Stimulated activated CD8-positive, alpha-beta memory T cell treated with anti-CD3 and anti-CD28 coated beads, Interleukin-12 subunit alpha, Interleukin-12 subunit beta, amount 100 ng/mL, for 4 hours (primary cell): Measurements from ENCODE around the gene CAPZB.
A peak's percentile ranks its signal among the peaks of the same experiment; 100 is the strongest.

Experiments used
- DNase-seq: peaks from one replicate; pipeline ENCODE4 v3.0.0-alpha.2; 2020; ENCODE audit warnings: low read depth

Gene CAPZB

DNA sequence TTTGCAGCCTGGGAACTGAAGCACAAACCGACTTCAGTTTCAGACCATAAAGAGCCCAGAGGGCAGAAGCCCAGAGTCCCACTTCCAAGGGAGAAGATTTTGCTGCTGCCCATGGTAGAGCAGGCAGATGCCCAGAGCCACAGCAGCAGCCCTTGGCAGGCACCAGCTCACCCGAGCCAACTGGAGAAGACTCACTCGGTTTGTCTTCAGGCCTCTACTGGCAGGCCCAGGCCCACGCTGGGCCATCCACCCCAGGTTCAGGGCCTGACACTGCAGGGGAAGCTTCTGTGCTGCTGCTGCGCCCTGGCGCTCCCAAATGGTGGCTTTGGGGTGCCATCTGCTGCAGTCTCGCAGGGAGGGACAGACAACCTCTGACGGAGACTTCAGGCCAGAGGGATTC, 139.9 kb downstream of the CAPZB start:
- no peak for DNase-seq

DNA sequence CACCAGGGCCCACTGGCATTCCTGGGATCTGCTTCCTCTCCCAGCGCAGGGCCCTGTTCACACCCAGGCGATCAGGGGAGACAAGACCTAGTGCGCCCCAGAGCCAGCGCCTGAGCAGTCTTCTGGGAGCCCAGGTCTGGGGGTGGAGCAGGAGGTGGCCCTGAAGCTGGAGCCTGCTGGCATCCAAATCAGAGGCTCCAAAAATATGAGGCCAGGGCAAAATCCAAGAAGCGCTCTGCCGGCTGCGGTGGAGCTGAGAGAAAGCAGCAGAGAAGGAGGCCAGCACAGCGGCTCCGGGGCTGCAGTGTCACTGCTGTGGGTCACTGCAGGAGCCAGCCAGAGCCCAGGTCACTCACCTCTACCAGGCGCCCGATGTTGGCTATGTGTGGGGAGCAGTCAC, 140.5 kb downstream of the CAPZB start:
- no peak for DNase-seq

DNA sequence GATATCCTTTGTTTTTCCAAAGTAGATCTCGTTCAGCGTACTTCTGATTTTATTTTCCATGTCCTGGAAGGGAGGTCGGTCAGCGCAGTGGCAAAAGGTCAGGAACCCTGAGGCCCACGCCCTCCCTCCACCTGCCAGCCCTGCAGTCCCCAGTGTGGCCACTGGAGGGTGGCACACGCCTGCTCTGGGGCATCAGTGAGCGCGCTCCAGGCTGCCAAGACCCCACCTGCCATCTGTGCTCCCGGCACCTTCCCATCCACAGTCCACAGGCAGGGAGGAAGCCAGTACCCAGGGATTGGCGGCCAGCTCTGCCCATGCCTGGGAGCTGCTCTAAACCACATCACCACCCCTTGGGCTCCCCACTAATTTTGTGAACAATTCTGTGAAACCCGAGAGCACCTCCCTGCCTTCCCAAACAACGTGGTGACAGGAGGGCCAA, 140.9 kb downstream of the CAPZB start:
- DNase-seq: no peak

DNA sequence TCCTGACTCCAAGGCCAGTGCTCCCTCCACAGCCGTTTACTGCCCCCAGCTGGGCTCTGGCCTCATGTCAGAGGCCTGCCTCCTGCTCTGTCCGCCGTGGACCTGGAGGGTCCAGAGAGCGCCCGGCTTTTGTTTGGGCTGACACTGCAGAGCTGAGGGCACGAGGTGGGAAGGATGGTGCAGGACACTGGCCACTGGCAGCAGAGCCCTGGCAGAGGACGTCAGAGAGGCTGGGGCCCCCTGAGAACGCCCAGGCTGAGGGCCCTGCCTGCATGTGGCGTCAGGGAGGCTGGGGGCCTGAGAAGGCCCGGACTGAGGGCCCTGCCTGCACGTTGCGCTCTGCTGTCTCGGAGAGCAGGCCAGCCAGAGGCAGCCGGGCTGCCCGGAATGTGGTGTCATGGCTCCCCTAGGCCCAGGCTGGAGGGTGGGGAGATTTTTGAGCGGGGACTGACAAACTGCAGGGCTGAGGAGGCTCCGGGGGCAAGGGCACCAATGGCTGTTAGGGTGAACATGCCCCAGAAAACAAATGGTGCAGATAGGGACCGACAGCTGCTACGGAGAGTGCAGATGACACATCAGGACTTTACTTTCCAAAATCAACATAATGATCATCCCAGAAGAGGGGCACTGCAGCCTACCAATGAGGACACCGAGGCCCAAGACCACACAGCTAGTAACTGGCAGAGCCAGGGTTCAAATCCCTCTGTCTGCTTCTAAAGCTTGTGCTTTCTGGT, 141.6 kb downstream of the CAPZB start:
- DNase-seq: no peak

DNA sequence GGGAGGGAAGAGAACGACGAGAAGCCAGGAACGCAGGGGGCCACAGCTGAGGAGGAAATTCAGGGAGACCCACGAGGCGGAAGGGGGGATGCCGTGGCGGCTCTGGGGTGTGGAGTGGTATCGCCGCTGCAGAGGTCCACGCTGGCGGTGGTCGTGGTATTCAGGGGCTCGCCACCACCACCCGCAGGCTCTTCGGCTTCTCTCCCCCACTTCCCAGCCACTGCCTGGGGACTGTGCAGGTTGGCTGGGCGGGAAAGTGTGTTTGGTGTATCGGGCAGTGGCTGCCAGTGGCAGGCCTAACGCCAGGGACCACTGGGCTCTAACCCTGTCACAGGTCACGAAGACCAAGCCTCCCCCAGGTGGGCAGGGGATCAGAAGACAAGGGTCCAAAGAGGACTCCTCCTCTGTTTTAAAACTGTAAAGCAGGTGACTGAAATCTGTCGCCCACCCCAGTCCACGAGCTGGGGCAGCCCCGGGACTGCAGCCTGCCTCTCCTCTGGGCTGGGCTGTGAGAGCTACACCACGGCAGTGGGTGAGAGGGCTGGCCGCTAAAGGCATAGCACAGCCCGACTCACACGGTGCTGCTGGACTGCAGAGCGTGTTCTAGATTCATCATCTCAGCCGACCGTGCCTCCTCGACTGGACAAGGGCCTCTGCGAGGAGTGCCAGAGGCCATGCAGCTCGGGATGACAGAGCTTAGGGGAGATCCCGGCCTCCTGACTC, 142.3 kb downstream of the CAPZB start:
- DNase-seq: no peak

DNA sequence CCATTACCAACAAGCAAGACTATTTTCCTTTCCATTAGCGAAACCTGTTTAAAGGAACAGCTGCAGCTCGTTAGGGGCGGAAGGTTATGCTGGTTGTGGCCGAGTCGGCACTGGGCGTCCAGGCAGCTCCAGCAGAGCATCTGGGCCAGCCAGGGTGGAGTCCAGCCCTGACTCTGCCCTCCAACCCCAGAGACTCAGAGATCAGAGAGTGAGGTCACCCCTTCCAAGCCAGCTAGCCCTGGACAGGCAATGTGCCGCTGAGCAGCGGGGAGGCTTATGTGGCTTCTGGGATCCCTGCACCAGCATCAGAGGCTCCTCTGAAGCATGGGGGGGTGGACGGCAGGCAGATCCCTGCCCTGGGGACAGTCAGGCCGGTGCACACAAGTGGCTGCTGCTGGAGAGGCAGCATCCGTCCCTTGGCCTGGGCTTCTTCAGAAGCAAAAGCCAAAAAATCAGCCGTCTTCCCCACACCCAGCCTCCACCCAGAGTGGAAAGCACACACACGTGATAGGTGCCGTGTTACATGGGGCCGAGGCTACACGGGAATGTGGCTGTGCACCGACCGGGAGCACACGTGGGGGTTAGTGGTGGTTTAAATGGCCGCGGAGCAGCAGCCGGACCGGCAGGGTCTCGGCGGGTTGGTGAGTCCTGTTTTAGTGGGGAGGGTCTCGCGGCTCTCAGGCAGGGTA, 143.1 kb downstream of the CAPZB start:
- DNase-seq: no peak

DNA sequence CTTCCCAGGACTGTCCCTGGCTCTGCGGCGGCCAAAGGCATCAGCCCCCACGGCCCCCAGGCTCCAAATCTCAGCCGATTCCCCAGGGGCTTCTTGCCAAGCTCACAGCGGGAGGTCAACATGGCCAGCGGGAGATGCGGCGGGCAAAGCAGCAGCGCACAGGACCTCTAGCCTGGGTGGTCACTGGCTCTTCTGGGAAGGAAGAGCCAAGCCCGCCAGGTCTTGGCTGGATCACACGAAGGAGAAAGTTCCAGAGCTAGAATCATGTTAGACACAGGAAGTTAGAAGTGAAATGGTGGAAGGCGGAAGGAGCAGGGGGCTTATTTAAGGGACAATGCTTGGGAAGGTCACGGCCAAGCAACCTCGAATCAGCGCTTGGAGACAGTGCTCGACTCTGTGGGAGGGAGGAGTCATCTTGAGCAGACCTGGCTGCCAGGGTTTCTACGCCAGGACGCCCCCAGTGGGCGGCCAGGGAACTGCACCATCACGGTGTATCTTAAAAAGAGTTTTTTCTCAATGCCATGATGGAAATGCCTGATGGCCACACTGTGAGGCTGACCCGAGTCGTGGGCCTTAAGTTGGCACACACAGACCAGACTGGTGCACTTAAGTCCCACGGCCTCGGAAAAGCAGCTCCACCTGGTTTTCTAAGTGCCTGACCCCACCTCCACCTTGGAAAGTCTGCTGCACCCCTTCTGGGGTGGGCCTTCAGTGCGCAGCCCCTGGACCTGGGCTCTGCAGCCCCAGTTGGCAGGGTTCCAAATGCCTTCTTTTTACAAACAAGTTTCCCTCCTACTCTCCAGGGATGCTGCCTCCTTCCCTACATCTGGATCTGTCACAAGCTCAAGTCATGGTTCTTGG, 143.9 kb downstream of the CAPZB start:
- peak; percentile 50 for DNase-seq

DNA sequence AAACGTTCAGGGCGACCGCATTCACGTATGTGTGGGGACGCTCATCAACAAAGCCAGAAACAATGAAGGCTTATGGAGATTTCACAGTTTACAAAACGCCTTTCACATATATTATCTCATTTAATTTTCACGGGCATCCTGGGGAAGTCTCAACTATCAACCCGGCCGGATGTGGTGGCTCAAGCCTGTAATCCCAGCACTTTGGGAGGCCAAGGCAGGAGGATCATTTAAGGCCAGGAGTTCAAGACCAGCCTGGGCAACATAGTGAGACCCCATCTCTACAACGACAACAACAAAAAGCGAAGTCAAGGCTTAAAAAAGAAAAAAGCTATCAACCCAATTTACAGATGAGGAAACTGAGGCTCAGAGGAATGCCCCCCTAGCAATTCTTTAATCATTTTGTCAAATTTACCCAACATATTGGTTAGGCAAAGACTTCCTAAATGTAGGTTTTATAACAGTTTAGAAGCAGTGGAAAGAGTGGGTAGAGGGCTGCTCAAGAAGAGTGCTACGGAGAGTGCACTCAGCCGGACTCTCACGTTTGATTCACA, 144.9 kb downstream of the CAPZB start:
- DNase-seq: no peak

DNA sequence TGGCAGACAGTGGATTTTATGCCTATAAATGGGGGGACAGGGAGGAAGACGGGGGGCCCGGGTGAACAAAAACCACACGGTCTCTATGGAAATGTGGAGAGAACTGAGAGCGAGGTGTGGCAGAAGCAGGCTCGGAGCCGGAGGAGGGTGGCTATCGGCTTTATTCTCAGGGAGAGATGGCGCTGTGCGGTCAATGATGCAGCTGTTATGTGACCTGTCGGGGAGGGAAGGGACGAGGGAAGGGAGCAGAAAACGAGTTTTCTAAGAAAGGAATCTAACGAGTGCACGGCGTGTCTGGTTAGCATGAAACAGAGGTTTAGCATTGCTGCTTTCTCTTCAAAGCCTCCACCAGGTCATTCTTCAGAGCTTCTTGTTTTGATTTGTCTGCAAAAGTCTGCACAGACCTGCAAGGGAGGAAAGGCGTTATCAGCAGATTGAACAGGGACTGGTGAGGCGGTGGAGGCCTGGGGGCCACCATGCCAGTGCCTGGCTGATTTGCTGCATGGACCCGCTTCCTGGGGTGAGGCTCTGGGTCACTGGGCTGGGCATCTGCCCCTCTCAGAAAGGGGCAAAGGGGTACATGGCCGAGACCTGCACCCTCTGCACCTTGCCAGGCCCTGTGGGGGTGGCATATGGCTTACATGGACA, 146.0 kb downstream of the CAPZB start:
- DNase-seq: no peak

DNA sequence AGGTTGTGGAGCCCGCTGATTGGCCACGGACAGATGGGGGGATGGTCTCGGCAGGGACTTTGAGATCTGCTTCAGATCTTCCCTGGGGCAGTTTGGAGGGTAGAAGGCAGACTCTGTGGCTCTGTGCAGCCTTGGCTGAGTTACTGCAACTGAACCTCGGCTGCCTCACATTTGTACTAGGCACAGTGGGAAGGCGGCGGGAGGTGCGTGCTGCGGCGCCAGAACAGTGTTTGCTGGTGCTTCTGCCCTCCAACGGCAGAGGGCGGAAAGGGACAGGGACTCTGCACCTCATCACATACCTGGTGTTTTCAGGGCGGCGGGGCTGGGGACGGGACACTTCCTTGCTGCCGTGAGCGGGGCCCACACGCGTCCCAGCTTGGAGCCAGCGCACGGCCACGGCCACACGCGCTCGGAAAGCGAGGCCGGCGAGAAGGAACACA, 147.0 kb downstream of the CAPZB start:
- no peak for DNase-seq

DNA sequence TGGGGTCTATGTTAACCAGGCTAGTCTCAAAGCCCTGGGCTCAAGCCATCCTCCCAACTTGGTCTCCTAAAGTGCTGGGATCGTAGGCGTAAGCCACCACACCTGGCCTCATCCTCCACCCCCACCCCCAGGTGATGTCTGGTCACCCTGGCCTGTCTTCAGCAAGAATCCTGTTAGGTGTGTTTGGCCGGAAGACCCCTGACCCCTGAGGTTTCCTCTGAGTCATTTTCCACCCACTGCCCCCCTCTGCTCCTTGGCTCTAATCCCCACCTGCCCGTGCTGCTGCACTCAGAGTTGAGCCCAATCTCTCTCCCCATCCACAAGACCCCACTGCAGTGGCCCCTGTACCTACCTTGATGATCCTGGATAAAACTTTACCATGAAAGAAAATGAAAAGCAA, 148.1 kb downstream of the CAPZB start:
- no peak for DNase-seq

DNA sequence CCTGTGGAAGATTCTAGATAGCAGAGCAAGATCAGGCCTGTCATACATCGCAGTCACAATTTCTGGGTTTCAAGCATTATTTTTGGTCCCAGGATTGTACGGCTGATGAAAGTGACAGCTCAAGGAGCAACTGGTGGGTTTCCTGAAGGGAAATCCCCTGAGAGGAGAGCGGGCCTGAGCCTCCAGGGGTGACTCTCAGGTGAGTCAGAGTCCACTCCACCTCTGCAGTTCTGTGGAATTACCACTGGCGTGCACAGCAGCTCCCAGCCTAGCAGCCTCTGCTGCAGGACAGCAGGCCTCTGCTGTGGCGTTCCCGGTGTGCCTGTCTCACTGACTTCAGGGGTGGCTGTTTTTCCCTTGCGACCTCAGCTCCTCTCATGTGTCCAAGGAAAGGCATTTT, 148.8 kb downstream of the CAPZB start:
- no peak for DNase-seq

DNA sequence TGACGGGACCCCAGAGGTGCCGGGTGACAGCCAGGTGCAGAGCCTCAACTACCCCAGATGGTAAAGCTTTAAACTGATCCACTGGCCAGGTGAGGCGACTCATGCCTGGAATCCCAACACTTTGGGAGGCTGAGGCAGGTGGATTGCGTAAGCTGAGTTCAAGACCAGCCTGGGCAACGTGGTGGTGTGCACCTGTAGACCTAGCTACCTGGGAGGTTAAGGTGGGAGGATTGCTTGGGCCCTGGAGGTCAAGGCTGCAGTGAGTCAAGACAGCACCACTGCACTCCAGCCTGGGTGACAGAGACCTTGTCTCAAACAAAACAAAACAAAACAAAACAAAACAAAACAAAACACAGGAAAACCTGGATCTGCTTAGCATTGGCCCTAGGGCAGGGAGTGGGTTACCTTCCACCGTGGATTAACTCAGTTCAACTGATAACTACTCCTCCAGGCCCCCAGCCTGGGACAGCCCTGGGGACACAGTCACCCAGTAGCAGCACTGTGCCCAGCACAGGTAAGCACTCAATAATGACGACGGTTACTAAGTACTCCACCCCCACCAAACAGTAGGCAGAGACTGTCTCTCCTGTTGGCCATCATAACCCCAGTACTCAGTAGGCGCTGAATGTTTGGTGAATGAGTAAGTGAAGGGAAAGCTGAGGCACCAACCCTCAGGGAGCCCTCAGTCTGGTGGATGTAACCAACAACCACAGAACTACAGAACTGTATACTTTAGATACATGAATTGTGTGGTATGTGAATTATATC, 151.6 kb downstream of the CAPZB start:
- DNase-seq: no peak

DNA sequence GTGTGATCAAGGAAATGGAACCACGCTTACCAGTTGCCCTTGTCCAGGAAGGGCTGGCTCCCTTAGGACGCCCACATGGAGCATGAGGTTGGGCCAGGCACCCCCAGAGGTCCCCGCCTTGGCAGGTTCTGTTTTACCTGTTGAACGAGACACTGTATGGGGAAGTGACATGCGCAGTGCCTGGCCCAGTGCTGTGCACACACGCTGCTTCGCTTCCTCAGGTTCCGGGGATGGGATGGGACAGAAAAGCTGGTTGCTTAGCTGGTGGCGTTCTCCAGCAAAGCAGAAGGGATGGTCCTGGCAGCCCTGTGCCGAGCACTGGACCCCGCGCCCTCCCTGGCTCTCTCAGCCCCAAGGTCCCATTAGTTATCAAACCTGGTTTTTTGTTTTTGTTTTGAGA, 152.5 kb downstream of the CAPZB start:
- no peak for DNase-seq

DNA sequence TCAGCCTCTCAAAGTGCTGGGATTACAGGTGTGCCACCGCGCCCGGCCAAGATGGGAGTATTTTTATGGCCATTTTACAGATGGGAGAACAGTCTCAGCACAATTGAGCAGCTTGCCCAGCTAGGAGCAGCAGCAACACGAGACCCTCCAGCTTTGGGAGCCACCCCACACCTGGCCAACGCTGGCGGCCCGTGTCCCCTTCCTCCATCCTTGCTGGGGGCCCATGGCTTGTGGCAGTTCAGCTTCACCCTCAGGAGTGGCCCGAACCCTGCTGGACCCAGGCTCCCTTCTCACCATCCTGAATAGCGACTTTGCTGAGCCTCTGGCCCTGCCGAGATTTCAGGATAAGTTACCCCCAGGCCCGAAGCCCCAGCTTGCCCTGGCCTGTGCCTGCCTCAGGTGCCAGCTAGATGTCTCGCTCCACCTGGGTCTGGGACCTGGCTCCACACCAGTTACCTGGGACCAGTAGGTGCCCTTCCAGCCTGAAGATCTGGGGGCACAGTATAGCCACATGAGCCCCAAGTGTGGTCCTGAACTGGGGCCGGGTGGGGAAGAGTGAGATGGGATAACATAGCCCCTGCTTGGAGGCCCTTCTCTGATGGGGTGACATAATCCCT, 154.0 kb downstream of the CAPZB start:
- no peak for DNase-seq

DNA sequence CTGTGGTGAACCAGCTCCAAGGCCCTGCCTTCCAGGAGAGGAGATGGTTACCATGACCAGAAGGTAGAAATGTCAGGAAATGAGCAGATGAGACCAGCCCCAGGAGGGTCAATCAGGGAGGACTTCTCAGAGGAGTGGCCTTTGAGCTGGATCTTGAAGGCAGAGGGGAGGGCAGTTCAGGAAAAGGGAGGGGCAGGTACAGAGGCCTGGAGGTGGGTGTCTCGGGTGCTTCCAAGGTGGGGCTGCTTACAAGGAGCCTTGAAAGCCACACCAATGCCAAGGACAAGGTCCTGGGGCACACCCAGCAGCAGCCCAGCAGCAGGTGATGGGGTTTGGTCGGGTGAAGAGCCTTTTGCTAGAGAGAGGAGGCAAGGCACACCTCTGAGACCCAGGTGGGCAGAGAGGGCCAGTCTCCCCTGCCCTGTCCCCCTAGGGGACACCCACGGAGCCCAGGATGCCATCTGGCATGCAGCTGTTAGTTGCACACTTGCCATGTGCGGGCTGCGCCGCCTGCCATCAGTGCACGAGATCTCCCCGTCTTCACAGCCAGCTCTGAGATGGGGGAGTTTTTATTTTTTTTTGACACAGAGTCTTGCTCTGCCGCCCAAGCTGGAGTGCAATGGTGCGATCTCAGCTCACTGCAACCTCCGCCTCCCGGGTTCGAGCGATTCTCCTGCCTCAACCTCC, 154.7 kb downstream of the CAPZB start:
- DNase-seq: no peak

DNA sequence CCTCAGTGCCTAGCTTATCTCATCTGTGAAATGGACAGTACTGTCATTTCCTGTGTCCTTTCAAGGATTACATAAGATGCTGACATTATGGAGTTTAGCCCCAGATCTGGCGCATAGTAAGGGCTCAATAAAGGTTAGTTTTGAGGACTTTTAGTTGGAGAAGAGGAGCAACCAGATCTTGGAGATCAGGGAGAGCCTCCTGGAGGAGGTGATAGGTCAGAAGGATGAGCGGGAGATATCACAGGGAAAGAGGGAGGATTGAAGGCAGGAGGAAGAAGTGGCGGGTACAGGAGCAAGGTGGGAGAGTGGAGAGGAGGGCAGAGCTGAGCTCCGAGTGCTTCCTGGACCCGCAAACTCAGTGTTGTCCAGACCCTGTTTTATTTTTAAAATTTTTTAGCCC, 155.7 kb downstream of the CAPZB start:
- DNase-seq: no peak

DNA sequence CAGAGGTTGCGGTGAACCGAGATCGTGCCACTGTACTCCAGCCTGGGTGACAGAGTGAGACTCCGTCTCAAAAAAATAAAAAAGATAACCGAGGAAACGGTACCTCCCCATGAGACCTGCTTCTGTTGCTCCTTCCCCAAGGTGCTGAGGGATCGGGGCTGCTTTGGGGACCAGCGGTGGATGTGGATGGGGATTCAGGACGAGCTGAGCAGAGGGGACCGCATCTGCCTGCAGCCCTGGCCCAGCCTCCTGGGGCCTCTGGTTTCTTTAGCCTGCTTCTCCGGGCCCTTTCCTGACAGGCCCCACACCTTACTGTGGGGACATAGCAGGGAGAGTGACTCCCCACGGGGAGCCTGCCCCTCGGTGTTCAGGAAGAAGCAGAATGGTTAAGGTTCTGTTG, 156.2 kb downstream of the CAPZB start:
- DNase-seq: no peak

DNA sequence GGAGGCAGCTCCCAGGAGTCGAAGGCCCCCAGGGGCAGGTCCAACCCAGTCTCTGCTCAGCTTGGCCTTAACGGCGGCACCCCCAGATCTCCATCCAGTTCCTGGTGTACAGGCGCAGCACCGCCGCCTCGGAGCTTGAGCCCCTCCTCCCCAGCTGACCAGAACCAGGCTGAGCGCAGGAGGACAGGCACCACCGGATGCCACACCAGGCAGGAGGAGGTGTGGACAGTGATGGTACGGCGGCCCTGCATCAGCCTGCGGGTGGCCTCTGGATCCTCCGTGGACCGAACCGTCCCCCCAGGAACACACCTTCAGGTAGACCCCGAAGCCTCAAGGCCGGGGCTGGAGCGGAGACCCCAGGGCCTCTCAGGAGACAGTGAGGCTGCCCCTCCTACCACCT, 156.9 kb downstream of the CAPZB start:
- no peak for DNase-seq

DNA sequence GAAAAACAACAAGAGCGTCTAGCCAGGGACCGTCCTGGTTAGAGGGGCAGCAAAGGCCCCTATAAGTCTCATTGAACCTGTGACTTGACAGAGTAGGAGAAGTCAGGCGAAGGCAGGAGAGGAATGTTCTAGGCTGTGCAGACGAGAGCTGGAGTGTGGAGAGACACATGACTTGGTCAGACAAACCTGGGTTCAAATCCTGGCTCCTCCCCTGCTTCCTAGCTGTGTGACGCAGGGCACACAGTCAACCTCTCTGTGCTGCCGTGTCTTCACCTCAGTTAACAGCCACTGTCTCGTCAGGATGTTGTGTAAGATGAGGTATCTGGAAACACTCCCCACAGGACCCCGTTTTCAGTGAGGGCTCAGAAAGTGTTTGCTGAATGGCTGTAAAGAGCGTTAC, 157.6 kb downstream of the CAPZB start:
- DNase-seq: no peak
